ENCODE results near the gene ZRANB1.
A peak's percentile ranks its signal among the peaks of the same experiment; 100 is the strongest.
"Not testable (repeated sequence)": the region's sequence is repeated elsewhere in the genome, so short reads cannot be mapped to it uniquely, and the experiment has no call there.

Gene ZRANB1

DNA sequence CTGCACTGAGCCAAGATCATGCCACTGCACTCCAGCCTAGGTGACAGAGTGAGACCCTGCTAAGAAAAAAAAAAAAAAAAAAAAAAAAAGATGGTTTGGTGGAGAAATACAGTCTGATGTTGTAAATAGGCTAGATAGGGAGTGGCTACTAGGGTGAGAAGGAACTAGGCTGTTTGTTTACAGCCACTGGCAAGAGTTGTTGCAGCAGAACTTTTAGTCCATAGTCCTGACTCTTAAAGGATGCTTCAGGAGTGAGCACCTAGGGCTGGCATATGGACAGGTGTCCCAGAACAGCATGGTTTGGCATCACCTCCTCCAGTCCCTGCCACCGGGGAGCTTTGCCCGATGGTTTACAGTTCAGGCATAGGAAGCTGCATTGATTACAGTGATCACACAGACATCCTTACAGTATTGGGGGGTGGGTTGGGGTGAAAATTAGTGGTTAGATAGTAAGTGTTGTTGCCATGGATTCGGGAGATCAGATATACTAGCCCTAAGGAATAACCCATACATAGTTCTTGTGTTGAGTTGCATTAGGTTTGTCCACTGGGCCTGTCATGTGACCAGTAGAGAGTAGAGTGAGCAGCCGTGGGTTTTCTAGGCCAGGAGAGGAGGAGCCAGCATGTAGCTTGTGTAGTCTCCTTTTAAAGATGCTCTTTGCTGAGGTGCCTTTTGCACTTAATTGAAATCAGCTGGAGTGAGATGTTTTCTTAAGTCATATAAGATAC, 35.9 kb downstream of the ZRANB1 start:
- Mint-ChIP-seq H3K4me1 (peaks cover 17% of the 10 kb centered on the region), H3K36me3 (ENCODE audit: low read depth) (peaks cover 47% of the 10 kb centered on the region), H3K27ac (peak overlapping the region; percentile 66), H3K9me3 (no peaks in the 10 kb centered on the region), H3K27me3 (ENCODE audit: low read depth, poor library complexity) (no peaks in the 10 kb centered on the region), H3K4me3 (no peak overlapping the region)
- TF ChIP-seq, protein P1, sequence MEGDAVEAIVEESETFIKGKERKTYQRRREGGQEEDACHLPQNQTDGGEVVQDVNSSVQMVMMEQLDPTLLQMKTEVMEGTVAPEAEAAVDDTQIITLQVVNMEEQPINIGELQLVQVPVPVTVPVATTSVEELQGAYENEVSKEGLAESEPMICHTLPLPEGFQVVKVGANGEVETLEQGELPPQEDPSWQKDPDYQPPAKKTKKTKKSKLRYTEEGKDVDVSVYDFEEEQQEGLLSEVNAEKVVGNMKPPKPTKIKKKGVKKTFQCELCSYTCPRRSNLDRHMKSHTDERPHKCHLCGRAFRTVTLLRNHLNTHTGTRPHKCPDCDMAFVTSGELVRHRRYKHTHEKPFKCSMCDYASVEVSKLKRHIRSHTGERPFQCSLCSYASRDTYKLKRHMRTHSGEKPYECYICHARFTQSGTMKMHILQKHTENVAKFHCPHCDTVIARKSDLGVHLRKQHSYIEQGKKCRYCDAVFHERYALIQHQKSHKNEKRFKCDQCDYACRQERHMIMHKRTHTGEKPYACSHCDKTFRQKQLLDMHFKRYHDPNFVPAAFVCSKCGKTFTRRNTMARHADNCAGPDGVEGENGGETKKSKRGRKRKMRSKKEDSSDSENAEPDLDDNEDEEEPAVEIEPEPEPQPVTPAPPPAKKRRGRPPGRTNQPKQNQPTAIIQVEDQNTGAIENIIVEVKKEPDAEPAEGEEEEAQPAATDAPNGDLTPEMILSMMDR (IDR thresholded peaks at IDR 0.05) = no peak
- no peak for DNase-seq

DNA sequence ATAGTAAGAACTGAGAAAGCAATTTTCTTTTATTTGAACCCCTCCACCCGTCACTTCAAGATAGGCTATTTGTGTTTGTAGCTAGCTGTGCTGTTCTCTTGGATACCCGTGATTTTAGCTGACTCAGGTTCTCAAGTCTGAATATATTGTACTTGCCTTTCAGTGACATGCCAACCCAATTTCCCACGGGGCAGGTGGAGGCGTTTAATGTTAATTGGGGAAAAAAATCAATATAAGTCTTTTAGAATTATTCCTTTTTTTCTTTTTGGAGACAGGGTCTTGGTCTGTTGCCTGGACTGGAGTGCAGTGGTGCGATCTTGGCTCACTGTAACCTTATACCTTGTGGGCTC, 36.4 kb downstream of the ZRANB1 start:
- Mint-ChIP-seq H3K27ac (peak overlapping the region; percentile 66), H3K4me3 (no peak overlapping the region), H3K27me3 (ENCODE audit: low read depth, poor library complexity) (no peaks in the 10 kb centered on the region), H3K9me3 (no peaks in the 10 kb centered on the region), H3K36me3 (ENCODE audit: low read depth) (peaks cover 50% of the 10 kb centered on the region), H3K4me1 (peaks cover 23% of the 10 kb centered on the region)
- TF ChIP-seq, protein P1 (IDR thresholded peaks at IDR 0.05) = no peak
- DNase-seq = no peak

DNA sequence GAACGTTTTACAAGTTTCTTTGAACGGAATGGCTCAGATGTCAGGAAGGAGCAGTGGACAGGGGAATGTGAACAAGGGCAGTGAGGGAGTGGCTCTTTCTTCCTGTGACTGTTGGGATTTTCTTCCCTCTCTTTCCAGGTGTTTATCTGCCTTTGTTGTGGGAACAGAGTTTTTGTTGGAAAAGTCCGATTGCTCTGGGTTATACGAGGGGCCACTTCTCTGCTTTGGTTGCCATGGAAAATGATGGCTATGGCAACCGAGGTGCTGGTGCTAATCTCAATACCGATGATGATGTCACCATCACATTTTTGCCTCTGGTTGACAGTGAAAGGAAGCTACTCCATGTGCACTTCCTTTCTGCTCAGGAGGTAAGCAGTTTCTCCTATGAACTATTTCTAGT, 41.4 kb downstream of the ZRANB1 start:
- TF ChIP-seq, protein P1 (IDR thresholded peaks at IDR 0.05) = no peak
- Mint-ChIP-seq H3K27me3 (ENCODE audit: low read depth, poor library complexity) (no peaks in the 10 kb centered on the region), H3K4me3 (no peak overlapping the region), H3K36me3 (ENCODE audit: low read depth) (peaks cover 69% of the 10 kb centered on the region), H3K4me1 (peaks cover 18% of the 10 kb centered on the region), H3K27ac (peak overlapping the region; percentile 89), H3K9me3 (no peaks in the 10 kb centered on the region)
- no peak for DNase-seq

DNA sequence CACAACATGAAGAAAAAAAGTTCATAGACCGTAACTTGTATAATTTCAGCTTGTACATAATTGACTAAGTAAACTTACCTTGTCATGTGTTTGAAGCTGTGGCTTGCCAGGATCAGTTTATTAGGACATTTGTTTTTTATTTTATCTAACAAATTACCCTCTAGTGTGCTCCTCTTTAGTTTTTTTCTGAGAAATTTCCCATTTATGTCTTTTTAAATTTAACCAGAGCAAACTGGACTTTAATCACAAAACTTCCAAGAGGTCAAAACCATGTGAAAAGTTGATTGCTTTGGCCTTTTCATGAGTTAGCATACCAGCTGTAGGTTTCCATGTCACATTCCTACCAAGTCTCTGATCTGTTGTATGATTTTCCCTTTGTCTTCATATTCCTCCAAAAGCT, 42.5 kb downstream of the ZRANB1 start:
- Mint-ChIP-seq H3K27me3 (ENCODE audit: low read depth, poor library complexity) (no peaks in the 10 kb centered on the region), H3K27ac (peak overlapping the region; percentile 95), H3K36me3 (ENCODE audit: low read depth) (peaks cover 75% of the 10 kb centered on the region), H3K4me3 (no peak overlapping the region), H3K4me1 (peaks cover 15% of the 10 kb centered on the region), H3K9me3 (no peaks in the 10 kb centered on the region)
- DNase-seq = no peak
- TF ChIP-seq, protein P1 (IDR thresholded peaks at IDR 0.05) = no peak

DNA sequence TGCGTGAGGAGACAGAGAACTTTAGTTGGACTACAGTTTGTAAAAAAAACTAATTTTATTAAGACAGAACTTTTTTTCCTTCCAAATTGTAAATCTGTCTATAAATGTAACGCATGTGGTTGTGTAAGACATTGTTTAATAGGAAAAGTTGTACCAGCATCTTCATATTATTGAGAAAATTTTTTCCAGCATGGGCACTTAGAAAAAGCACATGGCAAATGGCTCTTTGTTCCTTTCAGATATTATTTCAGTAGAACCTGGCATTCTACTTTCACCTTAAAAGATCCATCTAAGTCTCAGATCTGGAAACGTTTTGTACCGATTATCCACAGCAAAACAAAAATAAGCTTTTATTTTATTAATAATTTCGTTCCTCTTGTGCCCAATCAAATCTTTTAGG, 43.2 kb downstream of the ZRANB1 start:
- Mint-ChIP-seq H3K9me3 (no peaks in the 10 kb centered on the region), H3K27me3 (ENCODE audit: low read depth, poor library complexity) (no peaks in the 10 kb centered on the region), H3K27ac (peak overlapping the region; percentile 95), H3K4me3 (no peak overlapping the region), H3K4me1 (peaks cover 15% of the 10 kb centered on the region), H3K36me3 (ENCODE audit: low read depth) (peaks cover 80% of the 10 kb centered on the region)
- TF ChIP-seq, protein P1 (IDR thresholded peaks at IDR 0.05) = no peak
- no peak for DNase-seq

DNA sequence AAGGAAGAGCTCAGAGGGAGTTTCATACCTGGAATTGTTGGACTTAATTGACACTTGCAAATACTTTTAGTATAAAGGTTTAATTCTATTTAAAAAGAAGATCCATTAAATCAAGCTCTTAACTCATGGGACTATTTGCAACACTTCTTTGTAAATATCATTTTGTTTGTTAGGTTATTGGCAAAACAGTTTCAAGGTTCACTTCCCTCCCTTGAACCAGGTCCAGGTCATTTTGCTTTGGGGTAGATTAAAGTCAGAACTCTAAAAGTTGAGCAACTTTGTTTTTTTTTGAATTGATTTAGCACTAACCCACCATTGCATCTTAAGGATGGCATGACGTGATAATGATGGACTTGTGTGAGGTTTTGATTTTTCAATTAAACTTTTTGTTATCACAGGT, 45.9 kb downstream of the ZRANB1 start:
- peaks cover 90% of the 10 kb centered on the region for H3K36me3 Mint-ChIP-seq (ENCODE audit: low read depth)

DNA sequence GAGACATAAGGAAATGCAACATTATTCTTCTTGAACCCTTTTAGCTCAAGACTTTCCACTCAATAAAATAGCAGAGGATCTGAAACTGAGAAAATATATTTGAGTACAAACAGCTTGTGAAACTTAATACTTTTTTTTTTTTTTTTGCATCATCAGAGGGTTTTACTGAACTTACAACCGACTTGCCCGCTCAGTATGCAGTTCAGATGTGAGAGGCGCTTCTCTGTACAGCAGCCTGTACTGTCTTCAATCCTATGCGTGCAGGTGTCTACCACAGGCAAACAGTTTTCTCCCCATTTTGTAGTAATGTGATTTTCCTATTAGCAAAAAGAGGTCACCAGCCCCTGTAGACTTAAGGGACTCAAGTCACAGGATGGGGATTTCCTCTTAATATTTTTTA, 46.8 kb downstream of the ZRANB1 start:
- peaks cover 92% of the 10 kb centered on the region for H3K36me3 Mint-ChIP-seq (ENCODE audit: low read depth)
- DNase-seq; H3K27me3 Mint-ChIP-seq (ENCODE audit: low read depth, poor library complexity); H3K27ac Mint-ChIP-seq; H3K9me3 Mint-ChIP-seq; H3K4me1 Mint-ChIP-seq; H3K4me3 Mint-ChIP-seq: not testable (repeated sequence)

More for the DNA sequence above, 45.9 kb downstream of the ZRANB1 start:
- Mint-ChIP-seq H3K27ac (peak overlapping the region; percentile 49), H3K4me3 (no peak overlapping the region), H3K9me3 (no peaks in the 10 kb centered on the region), H3K27me3 (ENCODE audit: low read depth, poor library complexity) (no peaks in the 10 kb centered on the region), H3K4me1 (peaks cover 12% of the 10 kb centered on the region)
- no peak for DNase-seq
- TF ChIP-seq, protein P1 (IDR thresholded peaks at IDR 0.05) = no peak

Data from nephron progenitor cell (in vitro differentiated cells).